ENCODE results near the gene GALNT11.

GALNT11 gene

DNA sequence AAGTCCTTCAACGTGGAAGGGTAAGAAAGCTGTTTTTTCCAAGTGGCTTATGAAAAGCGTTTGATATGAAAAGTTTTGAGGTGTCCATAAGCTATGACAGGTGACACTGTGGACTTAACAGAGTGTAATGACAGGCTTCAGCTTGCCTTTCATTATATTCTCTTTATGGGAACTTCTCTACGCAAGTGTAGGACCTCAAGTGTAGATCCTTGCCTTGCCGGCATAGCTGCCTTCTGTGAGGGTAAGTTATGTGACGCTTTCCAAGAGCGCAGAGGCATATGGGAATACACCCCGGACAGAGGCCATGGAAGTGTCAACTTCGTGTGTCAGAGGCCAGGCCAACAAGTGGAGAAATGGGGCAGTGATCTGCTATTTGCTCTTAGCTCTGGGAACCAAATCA is 91.9 kb downstream of the GALNT11 start:
- DNase-seq (ENCODE audit: low read depth in 2 of 2), result no peak

- no peak for DNase-seq (ENCODE audit: low read depth in 2 of 2)
Observed at GRCh38 chr7:152120210-152120609, 94.7 kb downstream of the GALNT11 start.

DNA sequence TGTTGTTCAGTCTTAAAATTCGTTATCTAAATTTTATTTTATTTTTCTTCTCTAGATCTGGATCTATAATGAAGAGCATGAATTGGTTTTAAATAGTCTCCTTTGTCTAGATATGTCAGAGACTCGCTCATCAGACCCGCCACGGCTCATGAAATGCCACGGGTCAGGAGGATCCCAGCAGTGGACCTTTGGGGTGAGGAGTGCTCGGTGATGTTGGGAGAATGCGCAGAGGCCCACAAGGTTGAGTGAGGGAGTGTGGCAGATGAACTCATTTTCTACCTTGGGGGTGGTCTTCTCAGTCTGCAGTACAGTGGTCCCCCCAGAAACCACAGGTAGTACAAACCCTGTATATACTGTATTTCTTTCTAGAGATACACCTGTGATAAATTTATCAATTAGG is 95.3 kb downstream of the GALNT11 start:
- no peak for DNase-seq (ENCODE audit: low read depth in 2 of 2)

- DNase-seq (ENCODE audit: low read depth in 2 of 2), result no peak
Observed at GRCh38 chr7:152121432-152121831, 96.0 kb downstream of the GALNT11 start.

GRCh38 chr7:152122540-152122939 is 97.1 kb downstream of the GALNT11 start:
- no peak for DNase-seq (ENCODE audit: low read depth in 2 of 2)

DNA sequence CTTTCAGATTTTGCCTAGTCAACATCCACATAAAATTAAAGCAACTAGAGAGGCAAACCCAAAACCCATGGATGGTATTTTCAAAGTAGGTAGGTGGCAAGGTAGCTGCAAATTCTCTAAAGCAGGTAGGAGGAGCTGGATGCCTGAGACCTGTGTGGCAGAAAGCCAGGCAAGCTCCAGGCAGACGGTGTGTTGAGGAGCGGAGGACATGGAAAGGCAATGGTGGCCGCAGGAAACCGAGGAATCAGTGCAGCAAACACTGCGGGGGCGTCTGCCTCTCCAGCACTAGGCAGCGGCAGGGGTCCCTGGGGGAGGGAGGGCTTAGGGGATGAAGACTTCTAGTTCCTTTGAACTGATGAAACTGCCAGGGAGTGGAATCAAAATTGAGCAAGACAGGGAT is 101.3 kb downstream of the GALNT11 start:
- no peak for DNase-seq (ENCODE audit: low read depth in 2 of 2)

GRCh38 chr7:152127229-152127628 is 101.8 kb downstream of the GALNT11 start:
- DNase-seq (ENCODE audit: low read depth in 2 of 2), result no peak

- DNase-seq (ENCODE audit: low read depth in 2 of 2), result no peak
Observed at GRCh38 chr7:152128252-152128651, 102.8 kb downstream of the GALNT11 start.

- no peak for DNase-seq (ENCODE audit: low read depth in 2 of 2)
Observed at GRCh38 chr7:152128741-152129461, 103.4 kb downstream of the GALNT11 start.

DNA sequence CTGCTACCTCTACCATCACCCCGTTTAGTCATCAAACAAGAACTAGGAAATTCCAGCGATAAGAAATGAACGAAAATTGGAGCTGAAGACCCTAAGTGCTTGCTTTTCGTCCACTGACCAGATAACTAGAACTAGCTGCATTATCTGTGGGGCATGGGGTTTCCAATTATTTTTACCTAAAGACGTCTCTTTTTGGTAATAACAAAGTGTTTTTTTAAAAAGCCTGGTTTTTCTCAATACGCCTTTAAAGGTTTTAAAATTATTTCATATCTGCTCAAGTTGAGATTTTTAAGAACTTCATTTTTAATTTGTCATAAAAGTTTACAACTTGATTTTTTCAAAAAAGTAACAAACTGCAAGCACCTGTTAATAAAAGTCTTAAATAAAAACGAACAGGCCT is 104.2 kb downstream of the GALNT11 start:
- DNase-seq (ENCODE audit: low read depth in 2 of 2), result no peak

DNA sequence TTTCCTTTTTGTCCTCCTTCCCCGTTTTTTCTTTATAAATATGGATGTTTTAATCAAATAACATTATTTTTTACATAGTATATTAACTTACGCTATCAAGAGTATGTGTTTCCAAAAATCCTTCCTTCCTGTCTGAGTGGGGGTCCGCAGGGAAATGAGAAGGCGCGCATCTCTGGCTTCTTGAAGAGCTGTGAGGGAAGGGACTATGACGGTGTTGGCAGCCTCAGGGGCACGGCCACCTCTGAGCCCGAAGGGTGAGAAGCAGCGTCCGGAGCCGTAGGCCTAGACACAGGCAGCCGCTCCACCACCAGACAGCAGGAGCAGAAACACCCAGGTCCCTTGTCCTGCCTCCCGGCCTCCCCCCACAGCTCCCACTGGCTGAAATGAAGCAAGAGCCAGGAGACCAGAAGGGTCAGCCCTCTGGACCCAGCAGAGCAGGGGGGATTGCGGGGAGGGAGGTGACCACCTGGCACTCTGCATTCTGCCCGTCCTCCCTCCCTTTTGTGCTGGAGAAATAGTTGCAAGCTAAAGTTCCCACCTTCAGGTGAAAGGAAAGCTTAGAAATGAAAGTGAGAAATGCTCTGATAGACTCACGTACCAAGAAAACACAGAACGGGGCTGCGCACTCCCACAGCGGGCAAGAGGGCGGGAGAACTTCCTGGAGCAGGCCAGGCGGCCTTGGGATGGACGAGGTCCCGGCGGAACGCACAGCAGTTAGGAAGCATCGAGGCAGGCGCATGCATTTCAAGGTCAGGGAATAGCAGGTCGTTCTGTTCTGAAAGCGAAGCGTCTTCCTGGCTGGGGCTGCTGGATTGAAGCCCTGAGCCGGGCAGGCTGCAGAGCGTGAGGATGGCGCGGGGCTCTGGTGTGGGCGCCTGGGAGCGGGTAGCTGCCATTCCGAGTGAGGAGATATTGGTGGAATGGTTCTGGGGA is 105.5 kb downstream of the GALNT11 start:
- no peak for DNase-seq (ENCODE audit: low read depth in 2 of 2)

DNA sequence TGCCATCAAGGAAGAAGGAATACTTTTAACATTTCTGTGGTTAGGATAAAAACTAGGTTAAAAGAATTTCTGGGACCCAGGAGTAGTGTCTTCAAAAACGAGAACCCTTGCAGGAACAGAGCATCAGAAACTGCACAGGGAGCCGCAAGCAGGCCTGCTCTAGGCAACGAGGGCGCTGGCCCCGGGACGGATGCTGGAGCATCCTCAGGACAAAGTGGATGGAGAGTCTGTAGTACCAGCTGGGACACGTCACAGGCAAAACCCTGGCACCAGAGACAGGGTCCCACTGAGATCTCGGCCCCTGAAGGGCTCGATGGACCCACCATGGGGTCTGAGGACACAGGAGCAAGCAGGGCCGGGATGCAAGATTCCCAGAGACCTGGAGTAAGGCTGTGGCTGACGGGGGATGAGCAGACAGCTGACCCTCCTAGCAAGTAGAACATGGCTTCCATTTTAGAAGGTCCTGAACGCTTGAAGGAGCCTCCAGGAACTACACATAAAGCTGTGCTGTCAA is 106.6 kb downstream of the GALNT11 start:
- DNase-seq (ENCODE audit: low read depth in 2 of 2), result no peak

- no peak for DNase-seq (ENCODE audit: low read depth in 2 of 2)
Observed at GRCh38 chr7:152132812-152133211, 107.3 kb downstream of the GALNT11 start.

DNA sequence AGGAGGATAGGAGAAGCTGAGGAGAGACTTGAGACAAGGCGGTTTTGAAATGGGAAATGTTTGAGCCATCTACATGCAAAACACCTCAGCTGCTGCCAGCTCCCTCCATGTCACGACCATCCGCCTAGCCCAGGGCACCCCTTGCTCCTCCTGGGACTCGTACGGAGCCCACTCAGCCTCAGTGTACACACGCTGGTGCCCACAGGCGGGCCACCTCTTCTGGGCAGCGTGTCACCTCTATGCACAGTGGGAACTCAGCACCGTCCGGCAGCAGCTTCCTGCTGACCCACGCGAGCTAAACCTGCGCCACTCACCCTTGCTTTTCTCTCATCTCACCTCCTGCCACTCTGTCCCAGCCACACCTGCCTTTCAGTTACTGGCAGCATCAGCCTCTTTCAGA is 108.3 kb downstream of the GALNT11 start:
- no peak for DNase-seq (ENCODE audit: low read depth in 2 of 2)

GRCh38 chr7:152136686-152137085 is 111.2 kb downstream of the GALNT11 start:
- no peak for DNase-seq (ENCODE audit: low read depth in 2 of 2)

GRCh38 chr7:152137476-152138025 is 112.1 kb downstream of the GALNT11 start:
- no peak for DNase-seq (ENCODE audit: low read depth in 2 of 2)

GRCh38 chr7:152140067-152140466 is 114.6 kb downstream of the GALNT11 start:
- DNase-seq (ENCODE audit: low read depth in 2 of 2), result no peak

DNA sequence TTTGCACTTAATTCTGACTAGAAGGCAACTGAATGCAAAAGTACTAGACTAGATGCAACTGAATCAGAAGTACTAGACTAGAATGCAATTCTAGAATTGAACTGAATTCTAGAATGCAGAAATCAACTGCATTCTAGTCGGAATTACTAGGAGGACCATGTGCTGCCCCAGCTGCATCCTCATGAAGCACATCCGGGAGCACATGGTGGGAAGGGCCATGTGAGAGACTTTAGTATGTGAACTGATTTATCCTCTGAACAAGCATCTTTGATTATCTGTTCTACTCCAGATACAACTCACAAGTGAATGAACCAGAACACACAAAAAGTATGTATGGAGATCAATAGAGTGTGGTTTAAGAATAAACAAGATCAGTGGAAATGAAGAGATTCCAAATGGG is 115.1 kb downstream of the GALNT11 start:
- DNase-seq (ENCODE audit: low read depth in 2 of 2), result no peak

- no peak for DNase-seq (ENCODE audit: low read depth in 2 of 2)
Observed at GRCh38 chr7:152142976-152143595, 117.6 kb downstream of the GALNT11 start.

DNA sequence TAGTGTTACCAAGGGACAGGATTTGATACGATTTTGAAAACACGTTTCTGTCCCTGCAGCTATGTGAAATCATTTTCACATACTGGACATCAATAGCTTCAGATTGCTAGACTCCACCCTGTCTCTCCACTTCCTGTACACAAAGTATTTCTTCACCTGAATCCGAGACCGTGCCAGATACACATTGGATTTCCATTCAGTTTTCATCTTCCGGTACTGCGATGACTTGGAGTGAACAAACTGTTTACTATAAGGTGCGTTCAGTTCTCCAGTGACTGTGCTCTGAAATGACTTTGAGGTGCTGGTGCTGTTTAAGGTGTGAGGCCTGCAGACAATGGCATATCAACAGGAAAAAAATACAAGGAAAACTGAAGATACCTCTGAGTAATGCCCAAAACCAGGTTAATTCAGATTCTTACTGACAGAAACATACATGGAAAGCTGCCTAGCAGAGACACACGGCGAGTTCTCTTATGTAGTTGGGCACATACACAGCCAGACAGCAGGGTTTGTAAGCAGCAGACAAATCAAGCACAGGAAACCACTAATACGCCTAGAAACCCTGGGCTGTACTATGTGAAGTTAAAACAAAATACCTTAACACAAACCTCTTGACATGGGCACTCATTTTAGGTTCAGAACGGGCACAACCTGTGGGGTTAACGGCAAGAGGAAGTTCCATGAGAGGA is 119.2 kb downstream of the GALNT11 start:
- DNase-seq (ENCODE audit: low read depth in 2 of 2), result no peak

- DNase-seq (ENCODE audit: low read depth in 2 of 2), result no peak
Observed at GRCh38 chr7:152145853-152146466, 120.5 kb downstream of the GALNT11 start.
